GM21360 (cell line): ENCODE measurements around the gene STON2.

ENCODE experiments used
- ATAC-seq: cut with Tn5 transposase; IDR thresholded peaks from one replicate; pipeline ENCODE4 v1.9.1; 2021; ENCODE audit warnings: mild to moderate bottlenecking, moderate library complexity; ENCODE audit not compliant: unreplicated experiment

STON2 gene

DNA sequence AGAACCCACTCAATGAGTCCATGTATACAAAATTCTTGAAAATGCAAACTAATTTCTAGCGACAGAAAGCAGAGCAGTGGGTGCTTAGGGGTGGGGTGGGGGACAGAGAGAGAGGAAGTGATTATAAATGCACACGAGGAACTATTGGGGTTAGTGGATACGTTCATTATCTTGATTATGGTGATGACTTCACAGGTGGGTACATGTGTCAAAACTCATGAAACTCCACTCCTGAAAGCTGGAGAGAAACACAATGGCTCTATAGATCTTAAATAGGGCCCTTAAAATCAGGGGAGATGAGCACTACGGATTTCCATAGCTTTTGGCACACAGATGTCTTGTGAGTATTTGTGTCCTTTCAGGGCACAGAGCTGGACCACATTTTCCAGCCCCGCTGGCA, 59.9 kb downstream of the STON2 start:
- no peak for ATAC-seq

DNA sequence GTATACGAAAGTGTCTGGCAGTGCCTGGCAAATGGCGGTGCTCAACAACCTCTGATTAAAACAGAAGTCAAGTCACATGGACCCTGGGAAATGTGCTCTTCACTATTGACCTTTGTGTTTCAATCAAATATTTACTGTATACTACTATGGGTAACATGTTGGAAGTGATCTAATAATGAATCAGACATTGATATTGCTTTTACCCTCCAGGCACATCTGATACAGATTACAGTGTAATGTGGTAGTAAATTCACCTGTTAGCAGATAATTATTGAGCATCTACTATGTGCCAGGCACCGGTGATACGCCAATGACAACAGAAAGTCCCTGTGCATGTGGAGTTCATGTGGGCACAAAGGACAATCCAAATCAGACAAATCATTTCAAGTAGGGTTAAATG, 63.1 kb downstream of the STON2 start:
- ATAC-seq = no peak

DNA sequence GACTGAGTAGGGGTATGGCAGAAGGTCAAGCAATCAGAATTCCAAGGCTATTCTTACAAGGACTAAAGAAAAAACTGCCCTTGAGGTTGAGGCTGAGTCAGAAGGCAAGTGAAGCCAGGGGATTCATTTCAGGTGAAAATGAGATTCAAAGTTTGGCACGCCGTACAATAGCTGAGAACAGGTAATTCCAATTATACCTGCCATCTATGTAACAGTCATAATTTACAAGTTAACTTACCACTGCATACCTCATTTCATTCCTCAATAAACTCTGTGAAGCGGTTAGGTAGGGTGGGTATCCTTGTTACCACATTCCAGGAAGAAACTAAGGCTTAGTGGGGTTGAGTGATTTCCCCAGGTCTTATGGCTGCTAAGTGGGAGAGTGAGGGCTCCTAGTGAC, 64.1 kb downstream of the STON2 start:
- ATAC-seq = no peak

- ATAC-seq = no peak
Observed at GRCh38 chr14:81332725-81333124, 67.4 kb downstream of the STON2 start.

DNA sequence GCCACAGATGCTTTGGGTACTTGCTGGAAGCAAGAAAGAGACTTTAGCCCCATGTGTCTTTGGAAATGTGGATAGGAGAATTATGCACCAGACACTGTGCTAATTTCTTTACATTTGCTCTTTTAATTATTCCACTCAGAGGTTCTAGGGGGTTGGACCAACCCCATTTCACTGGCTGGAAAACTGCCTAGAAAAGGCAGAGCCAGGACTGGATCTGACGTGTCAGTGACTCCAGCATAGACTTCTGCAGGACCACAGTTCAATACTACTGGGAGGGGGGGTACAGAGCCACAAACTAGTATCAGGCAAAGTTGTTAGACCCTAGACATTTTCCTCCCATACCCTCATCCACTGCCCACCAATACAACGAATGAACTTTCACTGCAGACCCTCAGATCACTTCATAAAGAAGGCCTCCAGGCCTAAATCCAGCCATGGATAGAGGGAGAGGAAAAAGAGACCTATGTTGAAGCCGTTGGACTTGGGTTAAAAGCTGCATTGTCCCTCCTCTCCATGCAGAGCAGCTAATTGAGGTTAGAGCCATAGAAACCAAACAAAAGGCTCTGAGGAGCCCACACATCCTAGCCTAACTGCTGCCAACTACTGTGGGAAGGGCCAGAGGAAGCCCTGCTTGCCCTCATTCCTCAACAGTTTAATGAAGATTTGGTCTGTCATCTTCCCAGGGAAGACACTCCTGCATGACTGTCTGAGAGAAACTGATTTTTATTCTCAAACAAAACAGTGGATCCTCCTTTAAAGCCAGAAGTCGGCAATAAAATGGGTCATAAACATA, 68.7 kb downstream of the STON2 start:
- no peak for ATAC-seq

DNA sequence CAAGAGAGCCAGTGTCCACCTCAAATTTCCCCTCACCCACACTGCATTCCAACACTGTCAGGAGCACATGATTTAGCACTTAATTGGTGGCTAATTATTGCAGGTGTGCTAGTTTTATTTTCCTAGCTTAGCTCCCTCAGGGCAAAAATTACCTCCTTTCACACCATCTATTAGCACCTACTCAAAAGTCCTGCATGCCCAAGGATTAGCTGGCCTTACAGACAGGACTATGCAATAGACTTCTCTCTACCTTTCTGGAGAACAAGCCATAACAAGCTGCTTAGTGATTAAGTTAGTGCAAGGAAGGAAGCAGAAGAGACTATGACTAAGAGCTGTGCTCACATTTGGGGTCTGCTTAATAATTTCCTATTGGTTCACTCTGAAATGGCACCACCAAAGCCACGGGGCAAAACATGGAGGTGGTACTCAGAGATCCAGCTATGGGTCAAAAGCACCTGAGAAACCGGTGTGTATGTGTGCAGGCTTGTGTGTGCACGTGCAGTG, 69.5 kb downstream of the STON2 start:
- no peak for ATAC-seq

- ATAC-seq = no peak
Observed at GRCh38 chr14:81329640-81330381, 70.3 kb downstream of the STON2 start.

GRCh38 chr14:81326451-81326850, 73.7 kb downstream of the STON2 start:
- no peak for ATAC-seq

DNA sequence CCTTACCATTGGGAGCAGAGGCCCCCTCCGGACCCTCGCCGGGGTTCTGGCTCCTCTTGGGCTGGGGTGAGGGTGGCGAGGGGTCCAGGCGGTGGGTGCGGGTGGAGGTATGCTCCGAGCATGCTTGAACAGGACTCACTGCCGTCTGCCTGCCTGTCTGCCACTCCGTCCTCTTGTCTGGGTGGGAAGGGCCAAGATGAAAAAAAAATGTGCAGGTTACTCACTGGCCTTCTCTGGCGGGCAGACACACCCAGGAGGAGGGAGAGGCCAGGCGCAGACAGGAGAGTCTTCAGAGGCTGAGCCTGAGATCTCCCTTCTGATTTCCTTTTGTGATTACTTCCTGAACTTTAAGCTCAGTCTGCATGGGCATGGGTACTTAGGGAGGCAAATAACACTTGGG, 76.1 kb downstream of the STON2 start:
- no peak for ATAC-seq

DNA sequence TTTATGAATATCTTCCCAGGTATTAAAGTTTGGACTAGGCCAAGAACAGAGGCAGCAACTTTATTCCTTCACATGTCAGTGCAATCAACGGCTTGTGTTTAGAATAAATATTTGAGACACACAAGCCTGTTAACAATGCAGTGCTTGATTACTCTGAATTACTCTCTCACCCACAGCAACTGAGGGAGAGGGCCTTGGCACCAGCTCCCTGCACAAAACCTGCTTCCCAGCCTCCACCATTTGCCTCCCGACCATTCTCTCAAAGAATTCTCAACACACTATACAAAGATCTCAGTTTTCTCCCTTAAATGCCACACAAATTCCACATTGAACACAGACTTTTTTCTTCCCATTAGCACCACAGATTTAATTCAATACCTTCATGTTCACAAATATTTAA, 77.0 kb downstream of the STON2 start:
- ATAC-seq = no peak

- no peak for ATAC-seq
Observed at GRCh38 chr14:81319946-81320345, 80.2 kb downstream of the STON2 start.

GRCh38 chr14:81319314-81319713, 80.8 kb downstream of the STON2 start:
- ATAC-seq = no peak

DNA sequence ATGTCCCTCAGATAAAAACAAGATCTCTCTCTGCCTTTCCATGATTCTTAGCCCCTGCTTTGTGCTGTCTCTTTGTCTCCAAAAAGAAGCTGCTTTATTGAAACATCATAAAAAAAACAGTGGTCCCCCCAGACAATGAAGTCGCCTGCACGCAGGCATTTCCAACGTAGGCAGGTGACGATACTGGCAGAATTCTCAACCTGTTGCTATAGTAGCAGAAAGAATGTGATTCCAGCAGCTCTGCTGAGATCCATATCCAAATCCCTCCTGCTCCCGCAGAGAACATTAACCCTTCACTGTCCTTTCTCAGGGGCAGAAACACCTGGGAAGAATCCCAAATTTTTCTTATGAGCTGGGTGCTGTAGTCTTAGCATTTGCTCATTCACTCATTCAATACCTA, 84.8 kb downstream of the STON2 start:
- ATAC-seq = no peak

DNA sequence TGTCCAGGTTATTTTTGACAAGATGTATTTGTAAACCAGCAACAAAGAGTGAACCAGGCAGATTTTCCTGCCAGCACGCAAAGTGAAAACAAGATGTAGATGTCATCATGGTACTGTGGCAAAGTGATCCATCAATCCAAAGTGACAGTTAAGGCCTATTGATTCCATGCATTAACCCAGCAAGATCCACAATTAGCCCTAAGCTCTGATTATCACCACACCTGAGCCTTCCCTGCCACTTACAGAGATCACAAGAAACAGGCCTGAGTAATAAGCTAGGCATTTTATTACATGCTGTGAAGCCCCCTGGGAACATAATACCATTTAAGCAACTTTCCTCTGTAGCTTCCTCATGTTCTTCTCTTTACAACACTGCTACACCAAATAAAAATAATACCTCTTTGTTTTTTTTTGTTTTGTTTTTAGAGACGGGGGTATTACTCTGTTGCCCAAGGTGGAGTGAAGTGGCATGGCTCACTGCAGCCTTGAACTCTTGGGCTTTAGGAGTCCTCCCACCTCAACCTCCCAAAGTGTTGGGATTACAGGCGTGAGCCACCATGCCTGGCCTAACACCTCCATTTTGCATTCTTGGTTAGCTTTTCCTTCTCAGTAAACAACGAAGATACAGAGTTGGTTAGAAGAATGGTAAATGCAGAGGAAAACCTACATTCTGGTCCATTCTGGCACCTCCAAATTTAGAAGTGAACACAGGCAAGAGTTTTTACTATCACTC, 85.5 kb downstream of the STON2 start:
- no peak for ATAC-seq

- no peak for ATAC-seq
Observed at GRCh38 chr14:81313775-81314429, 86.2 kb downstream of the STON2 start.

DNA sequence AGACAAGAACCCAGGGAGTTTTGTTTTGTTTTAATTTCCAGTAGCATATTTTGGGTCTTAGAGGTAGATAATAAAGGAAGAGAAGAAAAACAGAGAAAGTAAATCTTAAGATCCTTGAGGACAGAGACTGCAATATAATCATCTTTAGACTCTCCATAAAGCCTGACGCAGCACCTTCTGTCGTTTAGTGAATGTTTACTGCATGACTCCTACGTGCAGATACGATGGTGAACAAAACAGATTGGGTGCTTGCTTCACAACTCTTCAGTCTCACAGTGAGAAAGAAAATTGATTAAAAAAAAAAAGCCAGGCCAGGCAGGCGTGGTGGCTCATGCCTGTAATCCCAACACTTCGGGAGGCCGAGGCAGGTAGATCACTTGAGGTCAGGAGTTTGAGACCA, 86.9 kb downstream of the STON2 start:
- ATAC-seq = no peak

DNA sequence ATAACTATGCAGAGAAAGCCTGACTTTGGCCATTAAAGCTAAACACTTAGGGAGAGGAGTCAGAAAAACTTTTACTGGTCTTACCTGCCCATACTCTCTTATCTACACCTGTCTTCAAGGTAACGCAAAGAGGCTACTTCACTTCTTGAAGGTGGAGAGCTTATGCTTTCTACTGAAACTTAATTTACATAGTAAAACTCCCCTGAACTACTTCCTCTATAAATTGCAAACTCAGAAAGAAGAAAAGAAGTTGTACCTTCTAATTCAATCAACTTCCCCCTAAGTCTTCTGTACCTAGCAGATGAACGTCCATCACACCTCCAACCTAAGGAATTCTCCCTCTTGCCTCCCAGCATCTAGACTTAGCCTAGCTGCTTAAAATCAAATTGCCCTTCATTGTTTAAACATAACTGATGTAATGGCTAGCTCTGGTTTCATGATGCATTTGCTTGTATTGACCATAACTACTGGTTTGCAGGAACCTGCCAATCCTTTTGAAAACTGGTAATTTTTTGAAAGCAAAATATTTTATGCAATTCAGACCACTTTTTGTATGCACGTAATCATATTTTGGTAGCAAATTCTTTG, 87.7 kb downstream of the STON2 start:
- ATAC-seq = no peak

DNA sequence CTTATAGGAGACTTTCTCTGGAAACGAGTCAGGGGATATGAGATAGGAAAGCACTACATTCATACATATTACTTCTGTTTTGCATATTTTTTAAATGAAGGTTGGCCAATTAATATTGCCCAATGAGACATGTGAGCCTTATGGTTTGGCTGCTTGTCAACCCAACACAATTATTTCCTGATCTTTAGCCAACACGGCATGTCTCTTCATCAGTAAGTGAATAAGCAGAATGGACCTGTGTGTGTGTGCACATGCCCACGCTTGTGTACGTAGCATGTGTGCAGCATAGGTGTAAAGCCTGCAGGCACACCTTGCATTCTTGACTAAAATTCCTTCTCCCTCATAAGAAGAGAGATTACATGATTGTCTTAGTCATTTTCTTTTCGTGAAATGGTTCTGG, 88.3 kb downstream of the STON2 start:
- ATAC-seq = no peak

DNA sequence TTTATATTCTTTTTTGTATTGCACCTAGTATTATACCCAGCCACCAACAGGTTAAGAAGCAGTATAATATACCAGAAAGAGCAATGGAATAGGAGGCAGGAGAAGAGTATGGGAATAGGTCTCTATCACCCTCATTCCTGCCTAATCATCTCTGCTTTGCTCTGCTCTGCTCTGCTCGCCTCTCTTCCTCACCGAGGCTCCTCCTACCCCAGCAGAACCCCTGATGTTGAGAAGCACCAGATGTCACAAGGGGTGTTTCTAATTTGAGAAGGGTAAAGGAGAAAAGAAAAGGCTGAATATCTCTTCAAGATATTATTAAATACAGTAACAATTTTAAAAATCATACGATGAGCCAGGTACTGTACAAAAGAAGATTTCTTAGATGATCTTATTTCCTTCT, 89.0 kb downstream of the STON2 start:
- ATAC-seq = no peak

- ATAC-seq = no peak
Observed at GRCh38 chr14:81310606-81311005, 89.5 kb downstream of the STON2 start.

DNA sequence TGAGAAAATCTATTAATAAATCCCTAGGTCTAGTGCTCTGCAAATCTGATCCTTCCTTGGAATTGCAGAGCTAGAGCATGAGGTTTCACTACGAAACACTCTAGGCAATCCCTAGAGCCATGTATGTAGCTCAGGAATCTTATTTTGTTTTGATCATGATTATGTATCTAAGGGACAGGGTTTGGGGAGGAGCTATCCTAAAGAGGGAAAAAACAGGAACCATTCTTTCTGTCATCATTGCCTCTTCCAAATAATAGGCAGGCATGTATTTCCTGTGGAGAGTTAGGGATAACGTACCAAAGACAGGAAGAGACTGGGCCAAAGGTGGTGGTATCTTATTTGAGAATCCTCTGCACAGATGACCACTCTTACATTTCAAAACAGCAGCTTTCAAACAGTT, 90.6 kb downstream of the STON2 start:
- ATAC-seq = no peak
